ENCODE data around the gene MCTP1. TPM values are rescaled to one million over a fixed set of nuclear protein-coding genes. Genes with fewer than 3 reads are reported as not detected.

Gene MCTP1
- total and polyA plus RNA-seq, 9 of the 15 experiments (the other 6 are each of a cell fraction or from before 2014, with no cell fraction given): 0.04 to 0.93 (median 0.06) TPM; not detected in 4

DNA sequence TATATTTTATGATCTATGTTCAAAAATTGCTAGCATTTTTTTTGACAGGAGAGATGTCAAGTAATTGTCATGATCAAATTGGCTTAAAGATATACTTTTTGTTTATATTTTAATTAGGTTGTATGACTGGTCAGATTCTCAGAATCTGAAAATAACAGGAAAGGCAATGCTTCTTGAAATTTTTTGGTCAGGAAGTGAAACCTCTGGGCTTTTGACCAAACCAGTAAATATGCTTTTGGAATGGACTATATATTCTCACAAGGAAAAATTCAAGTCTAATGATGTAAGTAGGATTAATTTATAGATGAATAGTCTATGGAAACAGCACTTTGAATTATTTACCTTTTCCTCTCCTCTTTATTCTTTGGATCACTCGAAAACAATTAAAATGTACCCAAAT lies 614.2 kb downstream of the MCTP1 start:
- DNase-seq (ENCODE audit: extremely low read depth in 1 of 4, low spot score in 3 of 4) (no peak), FAIRE-seq (no peak), ATAC-seq (no peak)
- Histone ChIP-seq H3K9me3 (replicated peaks; ENCODE audit: control insufficient read depth, insufficient read depth, low read depth, low read length) (no peaks in the 10 kb centered on the region), H3K27ac (ENCODE audit: extremely low read depth, low read depth, low read length) (no peak overlapping the region), H3K79me2 (ENCODE audit: control insufficient read depth, insufficient read depth, low read length) (no peaks in the 10 kb centered on the region), H3K36me3 (ENCODE audit: control insufficient read depth, insufficient read depth, low read length) (peaks cover 7% of the 10 kb centered on the region; the same call in 1 of the 3 replicates), H3K9ac (ENCODE audit: insufficient read depth in 1 of 2, low read depth in 2 of 2, low read length in 2 of 2) (no peak overlapping the region), H3K4me3 (no peak overlapping the region), H2AFZ (ENCODE audit: low read depth, low read length) (no peak overlapping the region), H3K4me1 (replicated peaks in 1 of 2; ENCODE audit: control insufficient read depth in 2 of 2, insufficient read depth in 2 of 2, low read length in 2 of 2) (no peaks in the 10 kb centered on the region), H3K4me2 (ENCODE audit: insufficient read depth, low read length) (no peak overlapping the region), H3K27me3 (ENCODE audit: control insufficient read depth in 2 of 2, insufficient read depth in 2 of 2, low read length in 2 of 2) (no peaks in the 10 kb centered on the region), H3K9me1 (ENCODE audit: control insufficient read depth, insufficient read depth, low read length) (no peaks in the 10 kb centered on the region), H4K20me1 (replicated peaks; ENCODE audit: control insufficient read depth, insufficient read depth, low read length) (no peaks in the 10 kb centered on the region)
- CTCF ChIA-PET (ENCODE audit: low intra/inter-chr PET ratio): no interaction called here
- no peak for TF ChIP-seq TCF7L2 (IDR thresholded peaks at IDR 0.05; ENCODE audit: low read depth, low read length)
- TF ChIP-seq DDX20 (tag; IDR thresholded peaks at IDR 0.05; ENCODE audit: low read depth): no peak
- TF ChIP-seq, protein P1, sequence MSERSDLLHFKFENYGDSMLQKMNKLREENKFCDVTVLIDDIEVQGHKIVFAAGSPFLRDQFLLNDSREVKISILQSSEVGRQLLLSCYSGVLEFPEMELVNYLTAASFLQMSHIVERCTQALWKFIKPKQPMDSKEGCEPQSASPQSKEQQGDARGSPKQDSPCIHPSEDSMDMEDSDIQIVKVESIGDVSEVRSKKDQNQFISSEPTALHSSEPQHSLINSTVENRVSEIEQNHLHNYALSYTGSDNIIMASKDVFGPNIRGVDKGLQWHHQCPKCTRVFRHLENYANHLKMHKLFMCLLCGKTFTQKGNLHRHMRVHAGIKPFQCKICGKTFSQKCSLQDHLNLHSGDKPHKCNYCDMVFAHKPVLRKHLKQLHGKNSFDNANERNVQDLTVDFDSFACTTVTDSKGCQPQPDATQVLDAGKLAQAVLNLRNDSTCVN (CRISPR knock-in tag; IDR thresholded peaks at IDR 0.05): no peak
- no peak for TF ChIP-seq KAT8 (IDR thresholded peaks at IDR 0.05; ENCODE audit: low read depth)
- TF ChIP-seq BRCA1 (IDR thresholded peaks at IDR 0.05): no peak
- TF ChIP-seq BRCA1 (CRISPR knock-in tag; IDR thresholded peaks at IDR 0.05): no peak
- TF ChIP-seq EP400 (IDR thresholded peaks at IDR 0.05): no peak
- TF ChIP-seq ZNF696 (CRISPR knock-in tag; conservative IDR thresholded peaks at IDR 0.05): no peak
- no peak for TF ChIP-seq SMARCC2 (IDR thresholded peaks at IDR 0.05; ENCODE audit: low read depth)
- TF ChIP-seq ERF (CRISPR knock-in tag; IDR thresholded peaks at IDR 0.05): no peak
- POLR2A ChIA-PET: no interaction called here
- in situ Hi-C loops (cut with MboI) (no loop called here), intact Hi-C loops (cut with micrococcal nuclease) (no loop called here)
- WGBS (ENCODE audit: insufficient coverage, low coverage, missing lambda C conversion rate): 57% methylated on average over 1 of the region's 1 CpG
- BruUV-seq (replicated peaks): no TSS peak
